B cell (primary cell): ENCODE results near the gene POLD4. TPM values are rescaled to one million over a fixed set of nuclear protein-coding genes. Genes with fewer than 3 reads are reported as not detected.

Source experiments
- ATAC-seq: fragments of 200-7000 bp; cut with Tn5 transposase; one replicate; pipeline ENCODE4 v1.10.0; 2021; ENCODE audit warnings: low read depth, mild to moderate bottlenecking, moderate number of reproducible peaks, moderate library complexity
- CTCF ChIA-PET: fragments of 350-600 bp; sonication (Branson Sonifier 250); formaldehyde crosslinking; loops from one replicate; lab custom pipeline; 2021; ENCODE audit warnings: antibody characterized with exemption, inconsistent platforms; lab: Charles Lee
- POLR2A ChIA-PET: fragments of 350-600 bp; sonication (Branson Sonifier 250); formaldehyde crosslinking; loops from one replicate; lab custom pipeline; 2021; ENCODE audit warnings: antibody characterized with exemption; lab: Charles Lee
- DNase-seq: peaks from one replicate; pipeline ENCODE4 v3.0.0; 2013
- H2AFZ ChIP-seq: 2 replicates; pipeline ENCODE4 v1.6.1; 2012; ENCODE audit warnings: mild to moderate bottlenecking, low read depth, low read length; ENCODE audit not compliant: insufficient read depth, poor library complexity, severe bottlenecking
- H3K27ac ChIP-seq, 2 donors: 1 replicate in 1 of 2; 2 replicates in 1 of 2; pipeline ENCODE4 v1.5.1; 2012 to 2013; ENCODE audit warnings: low read length in 2 of 2, mild to moderate bottlenecking in 2 of 2, moderate library complexity in 1 of 2
- H3K27me3 ChIP-seq, 4 experiments: fragments of 200-600 bp in 1 of 4; sonication (generic) in 1 of 4; replicated peaks in 1 of 4; 1 replicate in 2 of 4; 2 replicates in 2 of 4; pipeline versions ENCODE4 v1.6.1 to v1.7.0; 2013 to 2016; ENCODE audit warnings: low read length in 3 of 4, mild to moderate bottlenecking in 2 of 4, mixed read lengths in 1 of 4, moderate library complexity in 1 of 4; ENCODE audit not compliant: insufficient read depth in 4 of 4, control insufficient read depth in 3 of 4; ENCODE audit errors: control extremely low read depth in 1 of 4
- H3K36me3 ChIP-seq, 2 experiments: replicated peaks in 1 of 2; 1 replicate in 1 of 2; 2 replicates in 1 of 2; pipeline versions ENCODE4 v1.6.1 to v1.7.1; 2013; ENCODE audit warnings: low read length in 1 of 2; ENCODE audit not compliant: insufficient read depth in 2 of 2, control insufficient read depth in 1 of 2; ENCODE audit errors: control extremely low read depth in 1 of 2, extremely low read depth in 1 of 2
- H3K4me1 ChIP-seq, 2 donors: fragments of 200-600 bp in 1 of 2; sonication (generic) in 1 of 2; 1 replicate in 1 of 2; 2 replicates in 1 of 2; pipeline versions ENCODE4 v1.5.1 to v1.6.1; 2013 to 2017; ENCODE audit warnings: low read length in 2 of 2; ENCODE audit not compliant: control insufficient read depth in 2 of 2, insufficient read depth in 2 of 2
- H3K4me2 ChIP-seq: replicated peaks from 2 replicates; pipeline ENCODE3; 2012; ENCODE audit warnings: mild to moderate bottlenecking, low read depth, low read length; ENCODE audit not compliant: poor library complexity, severe bottlenecking
- H3K4me3 ChIP-seq, 5 experiments: fragments of 200-600 bp in 1 of 5; sonication (generic) in 1 of 5; 1 replicate in 3 of 5; 2 replicates in 2 of 5; pipeline versions ENCODE4 v1.5.1 to v1.7.0; 2011 to 2016; ENCODE audit warnings: low read length in 4 of 5, mild to moderate bottlenecking in 4 of 5, low read depth in 2 of 5, control low read depth in 1 of 5, moderate library complexity in 1 of 5; ENCODE audit not compliant: insufficient read depth in 1 of 5; ENCODE audit errors: control extremely low read depth in 1 of 5, extremely low read depth in 1 of 5
- H3K79me2 ChIP-seq: fragments of 200-600 bp; sonication (generic); one replicate; pipeline ENCODE4 v1.6.0; 2016; ENCODE audit warnings: low read length; ENCODE audit not compliant: control insufficient read depth, insufficient read depth
- H3K9ac ChIP-seq: fragments of 200-600 bp; sonication (generic); 2 replicates; pipeline ENCODE4 v1.6.1; 2017; ENCODE audit warnings: mild to moderate bottlenecking, low read length, moderate library complexity
- H3K9me3 ChIP-seq, 3 donors: one replicate each; pipeline versions ENCODE4 v1.6.1 to v1.7.1; 2013; ENCODE audit warnings: low read length in 2 of 3; ENCODE audit not compliant: control insufficient read depth in 2 of 3, insufficient read depth in 1 of 3; ENCODE audit errors: control extremely low read depth in 1 of 3
- H4K20me1 ChIP-seq: 2 replicates; pipeline ENCODE4 v1.6.0; 2012; ENCODE audit warnings: mild to moderate bottlenecking, low read length; ENCODE audit not compliant: insufficient read depth, control insufficient read depth, poor library complexity, severe bottlenecking
- H3K27ac Mint-ChIP-seq: one replicate; pipeline ENCODE4 v1.8.0; 2021; ENCODE audit warnings: mixed read lengths
- H3K27me3 Mint-ChIP-seq: one replicate; pipeline ENCODE4 v1.8.0; 2021; ENCODE audit warnings: mixed read lengths
- H3K4me1 Mint-ChIP-seq: one replicate; pipeline ENCODE4 v1.8.0; 2021; ENCODE audit warnings: mixed read lengths
- H3K4me3 Mint-ChIP-seq: one replicate; pipeline ENCODE4 v1.8.0; 2021; ENCODE audit warnings: mixed read lengths
- H3K9me3 Mint-ChIP-seq: one replicate; pipeline ENCODE4 v1.8.0; 2022; ENCODE audit warnings: mixed read lengths; ENCODE audit not compliant: insufficient read depth
- CTCF ChIP-seq: fragments of 200-600 bp; IDR thresholded peaks from one replicate; pipeline ENCODE4 v1.8.0; 2022; ENCODE audit warnings: antibody characterized with exemption, mild to moderate bottlenecking
- EZH2 ChIP-seq: IDR thresholded peaks from 2 replicates; pipeline ENCODE4 v1.6.1; 2012; ENCODE audit warnings: borderline replicate concordance, low read depth, mild to moderate bottlenecking, moderate library complexity, low read length; ENCODE audit not compliant: insufficient read depth, poor library complexity, severe bottlenecking
- WGBS: methylation state at CpG from one replicate; pipeline ENCODE4 v1.1.5; 2013; ENCODE audit warnings: missing lambda C conversion rate; ENCODE audit not compliant: insufficient coverage; 5-methylcytosine and 5-hydroxymethylcytosine counted together
- intact Hi-C: fragments of 100-400 bp; cut with micrococcal nuclease; formaldehyde crosslinking; loops from one replicate; pipeline ENCODE4 v1.10.0; 2022
- polyA plus RNA-seq: library from polyadenylated mRNA; depleted of rRNA; stranded (reverse); fragments of >200 nt; gene quantifications from 2 replicates; pipeline ENCODE4 v1.2.3, GENCODE V29; 2012
- total RNA-seq, 2 donors: library from RNA; stranded (reverse); fragments of 120-200 nt in 1 of 2; gene quantifications; 1 replicate in 1 of 2; 2 replicates in 1 of 2; pipeline versions ENCODE4 v1.2.3 to v1.2.4, GENCODE V29; 2013 to 2022

The POLD4 gene
- total and polyA plus RNA-seq, 2 donors (not counting 1 experiment from before 2014, with no cell fraction given) = 210 to 559 TPM

GRCh38 chr11:67308031-67308866 is 45.1 kb downstream of the POLD4 start:
- no peak overlapping the region for H3K4me3 ChIP-seq
- Mint-ChIP-seq H3K27me3 (no peaks in the 10 kb centered on the region), H3K4me1 (peaks cover 10% of the 10 kb centered on the region), H3K9me3 (no peaks in the 10 kb centered on the region), H3K4me3 (no peak overlapping the region), H3K27ac (no peak overlapping the region)
- 94% methylated on average over 13 of the region's 20 CpGs for WGBS
- H3K4me1 ChIP-seq = peaks cover 11 to 15% of the 10 kb centered on the region in 2 donors
- ChIA-PET POLR2A (interaction anchor here (0.8 to 1.0 kb wide), 2 partner anchors 9 to 31 kb away, joined by 3 read pairs; no protein-coding TSS in a partner anchor), CTCF (interaction anchor here (0.5 kb wide), 1 partner anchor 91 kb away, joined by 5 read pairs; no protein-coding TSS in a partner anchor)
- no peak overlapping the region for H2AFZ ChIP-seq
- no peak overlapping the region for H3K27ac ChIP-seq
- H3K9ac ChIP-seq = no peak overlapping the region
- no peaks in the 10 kb centered on the region for H3K79me2 ChIP-seq
- no peak for ATAC-seq
- H3K9me3 ChIP-seq = no peaks in the 10 kb centered on the region
- no peaks in the 10 kb centered on the region for H3K36me3 ChIP-seq
- no peak for DNase-seq
- TF ChIP-seq CTCF (no peak), EZH2 (no peak)
- H3K27me3 ChIP-seq = no peaks in the 10 kb centered on the region
- peaks cover under 1% of the 10 kb centered on the region for H4K20me1 ChIP-seq
- H3K4me2 ChIP-seq = no peak overlapping the region
- intact Hi-C loops = no loop called here

GRCh38 chr11:67307545-67308001 is 45.8 kb downstream of the POLD4 start:
- no peak overlapping the region for H3K4me3 Mint-ChIP-seq
- TF ChIP-seq CTCF = no peak
- TF ChIP-seq EZH2 = no peak
- Histone ChIP-seq H3K27ac (no peak overlapping the region), H3K4me3 (no peak overlapping the region), H2AFZ (no peak overlapping the region), H3K9ac (no peak overlapping the region), H4K20me1 (peaks cover 7% of the 10 kb centered on the region), H3K27me3 (no peaks in the 10 kb centered on the region), H3K4me1 (peaks cover 6 to 8% of the 10 kb centered on the region in 2 donors), H3K79me2 (no peaks in the 10 kb centered on the region), H3K4me2 (no peak overlapping the region), H3K36me3 (peaks cover 0 to 2% of the 10 kb centered on the region in 2 experiments), H3K9me3 (no peaks in the 10 kb centered on the region)
- WGBS = 92% methylated on average over 12 of the region's 12 CpGs
- H3K4me1 Mint-ChIP-seq = peaks cover 5% of the 10 kb centered on the region
- POLR2A ChIA-PET = no interaction called here
- no peaks in the 10 kb centered on the region for H3K27me3 Mint-ChIP-seq
- H3K27ac Mint-ChIP-seq = no peak overlapping the region
- intact Hi-C loops = no loop called here
- DNase-seq (no peak), ATAC-seq (no peak)
- no peaks in the 10 kb centered on the region for H3K9me3 Mint-ChIP-seq
- CTCF ChIA-PET = interaction anchor here (0.5 kb wide), 1 partner anchor 91 kb away, joined by 5 read pairs; no protein-coding TSS in a partner anchor
